H1 (cell line): Measurements from ENCODE around the gene COL28A1. TPM values are rescaled to one million over a fixed set of nuclear protein-coding genes. Genes with fewer than 3 reads are reported as not detected.

ENCODE experiments used
- CTCF ChIA-PET: fragments of 300-600 bp; sonication (Branson Sonifier 250); formaldehyde crosslinking; loops from one replicate; lab custom pipeline; 2021; ENCODE audit not compliant: partially characterized antibody; lab: Charles Lee
- POLR2A ChIA-PET: fragments of 300-600 bp; sonication (Branson Sonifier 250); formaldehyde crosslinking; loops from one replicate; lab custom pipeline; 2021; ENCODE audit warnings: inconsistent platforms; ENCODE audit not compliant: partially characterized antibody; lab: Charles Lee
- DNase-seq, 2 experiments: peaks; one replicate each; pipeline versions ENCODE4 v3.0.0 to v3.0.0-alpha.2; 2010 to 2022; ENCODE audit warnings: low spot score in 2 of 2, low read depth in 1 of 2, mixed read lengths in 1 of 2
- FAIRE-seq: peaks from 2 replicates; lab custom pipeline; 2011; peaks lifted over from hg19 to GRCh38; lab: Jason Lieb, UNC
- H2AFZ ChIP-seq: 2 replicates; pipeline ENCODE4 v1.8.1; 2012; ENCODE audit warnings: low read length, inconsistent platforms
- H2AK5ac ChIP-seq: 2 replicates; pipeline ENCODE4 v1.6.1; 2013; ENCODE audit warnings: low read depth, low read length
- H2BK120ac ChIP-seq: replicated peaks from 2 replicates; pipeline ENCODE3; 2013; ENCODE audit warnings: low read depth, low read length, inconsistent platforms
- H2BK12ac ChIP-seq: 2 replicates; pipeline ENCODE4 v1.6.1; 2013; ENCODE audit warnings: low read depth, low read length
- H2BK15ac ChIP-seq: 2 replicates; pipeline ENCODE4 v1.6.1; 2013; ENCODE audit warnings: low read length
- H2BK20ac ChIP-seq: 2 replicates; pipeline ENCODE4 v1.6.1; 2013; ENCODE audit warnings: low read length
- H2BK5ac ChIP-seq: 2 replicates; pipeline ENCODE4 v1.6.1; 2013; ENCODE audit warnings: low read depth, low read length
- H3K14ac ChIP-seq: 2 replicates; pipeline ENCODE4 v1.6.1; 2013; ENCODE audit warnings: inconsistent platforms; ENCODE audit not compliant: insufficient read length
- H3K18ac ChIP-seq: 2 replicates; pipeline ENCODE4 v1.6.1; 2013; ENCODE audit warnings: low read length; ENCODE audit errors: extremely low read depth
- H3K23ac ChIP-seq: 2 replicates; pipeline ENCODE4 v1.6.1; 2013; ENCODE audit warnings: inconsistent platforms; ENCODE audit not compliant: insufficient read length
- H3K23me2 ChIP-seq: 2 replicates; pipeline ENCODE4 v1.6.1; 2013; ENCODE audit warnings: low read depth, low read length
- H3K27ac ChIP-seq: 2 replicates; pipeline ENCODE4 v1.6.1; 2011; ENCODE audit warnings: low read depth, low read length, inconsistent platforms
- H3K27me3 ChIP-seq, 4 experiments: replicated peaks in 1 of 4; 1 replicate in 1 of 4; 2 replicates in 3 of 4; pipeline versions ENCODE4 v1.6.1 to v1.8.1; 2011 to 2013; ENCODE audit warnings: low read length in 3 of 4, mild to moderate bottlenecking in 3 of 4, inconsistent platforms in 2 of 4, mixed read lengths in 2 of 4, moderate library complexity in 1 of 4; ENCODE audit not compliant: control insufficient read depth in 3 of 4, insufficient read depth in 3 of 4; ENCODE audit errors: extremely low read depth in 1 of 4
- H3K36me3 ChIP-seq, 4 experiments: 2 replicates each; pipeline versions ENCODE4 v1.6.1 to v1.8.1; 2011 to 2013; ENCODE audit warnings: mild to moderate bottlenecking in 4 of 4, low read length in 3 of 4, moderate library complexity in 2 of 4, control low read depth in 1 of 4, inconsistent platforms in 1 of 4; ENCODE audit not compliant: insufficient read depth in 4 of 4, control insufficient read depth in 2 of 4
- H3K4ac ChIP-seq: replicated peaks from 2 replicates; pipeline ENCODE3; 2013; ENCODE audit warnings: low read length, low read depth, mixed read lengths, inconsistent platforms; ENCODE audit not compliant: insufficient read length
- H3K4me1 ChIP-seq, 4 experiments: replicated peaks in 1 of 4; 1 replicate in 1 of 4; 2 replicates in 3 of 4; pipeline versions ENCODE4 v1.6.1 to v1.8.1; 2011 to 2013; ENCODE audit warnings: low read length in 3 of 4, inconsistent platforms in 2 of 4, mixed read lengths in 1 of 4; ENCODE audit not compliant: insufficient read depth in 4 of 4, control insufficient read depth in 3 of 4
- H3K4me2 ChIP-seq, 2 experiments: 2 replicates each; pipeline versions ENCODE4 v1.6.1 to v1.8.1; 2011 to 2013; ENCODE audit warnings: low read depth in 2 of 2, low read length in 2 of 2, control low read depth in 1 of 2, inconsistent platforms in 1 of 2, mild to moderate bottlenecking in 1 of 2; ENCODE audit not compliant: insufficient read depth in 1 of 2
- H3K4me3 ChIP-seq, 4 experiments: fragments of 200-600, 300-600 bp in 1 of 4; sonication (generic), shearing (Covaris generic), sonication (Bioruptor Twin) in 1 of 4; 2 replicates each; pipeline versions ENCODE4 v1.5.1 to v1.8.1; 2011 to 2016; ENCODE audit warnings: low read length in 4 of 4, low read depth in 3 of 4, control low read depth in 2 of 4, inconsistent platforms in 2 of 4, mild to moderate bottlenecking in 2 of 4, mixed read lengths in 1 of 4, moderate library complexity in 1 of 4; ENCODE audit not compliant: insufficient read depth in 2 of 4; ENCODE audit errors: extremely low read depth in 1 of 4
- H3K56ac ChIP-seq: replicated peaks from 2 replicates; pipeline ENCODE3; 2013; ENCODE audit warnings: low read depth, mild to moderate bottlenecking, mixed read lengths, low read length, inconsistent platforms; ENCODE audit not compliant: insufficient read length
- H3K79me1 ChIP-seq: 2 replicates; pipeline ENCODE4 v1.6.1; 2013; ENCODE audit warnings: low read depth, low read length, control low read depth
- H3K79me2 ChIP-seq, 2 experiments: 2 replicates each; pipeline versions ENCODE4 v1.6.1 to v1.8.1; 2012 to 2013; ENCODE audit warnings: low read length in 2 of 2, mild to moderate bottlenecking in 2 of 2, inconsistent platforms in 1 of 2; ENCODE audit not compliant: insufficient read depth in 2 of 2, control insufficient read depth in 1 of 2
- H3K9ac ChIP-seq, 4 experiments: replicated peaks in 1 of 4; 1 replicate in 1 of 4; 2 replicates in 3 of 4; pipeline versions ENCODE4 v1.6.1 to v1.8.1; 2011 to 2013; ENCODE audit warnings: low read depth in 3 of 4, low read length in 3 of 4, control low read depth in 2 of 4, mild to moderate bottlenecking in 2 of 4, moderate library complexity in 2 of 4, inconsistent platforms in 1 of 4; ENCODE audit errors: extremely low read depth in 1 of 4
- H3K9me3 ChIP-seq, 2 experiments: 2 replicates each; pipeline versions ENCODE4 v1.6.1 to v1.8.1; 2012 to 2013; ENCODE audit warnings: mild to moderate bottlenecking in 2 of 2, moderate library complexity in 2 of 2, control low read depth in 1 of 2, inconsistent platforms in 1 of 2, low read depth in 1 of 2, low read length in 1 of 2, mixed read lengths in 1 of 2; ENCODE audit not compliant: insufficient read depth in 2 of 2
- H4K20me1 ChIP-seq, 2 experiments: replicated peaks in 1 of 2; 2 replicates each; pipeline versions ENCODE3 to v1.8.1; 2011 to 2013; ENCODE audit warnings: inconsistent platforms in 2 of 2, low read length in 2 of 2, mild to moderate bottlenecking in 1 of 2; ENCODE audit not compliant: insufficient read depth in 2 of 2, control insufficient read depth in 1 of 2
- H4K5ac ChIP-seq: 2 replicates; pipeline ENCODE4 v1.6.1; 2013; ENCODE audit warnings: low read length, low read depth, mixed read lengths, inconsistent platforms; ENCODE audit not compliant: insufficient read length
- H4K8ac ChIP-seq: 2 replicates; pipeline ENCODE4 v1.8.0; 2013; ENCODE audit warnings: mild to moderate bottlenecking, moderate library complexity, low read length, inconsistent platforms; ENCODE audit not compliant: insufficient read depth; ENCODE audit errors: extremely low read depth
- H4K91ac ChIP-seq: replicated peaks from 2 replicates; pipeline ENCODE3; 2013; ENCODE audit warnings: low read length, mixed read lengths, inconsistent platforms; ENCODE audit not compliant: insufficient read length
- ATF2 ChIP-seq: IDR thresholded peaks from 2 replicates; pipeline ENCODE4 v1.6.1; 2012; ENCODE audit warnings: low read length, inconsistent platforms
- ATF3 ChIP-seq: IDR thresholded peaks from 2 replicates; pipeline ENCODE4 v1.6.1; 2011; ENCODE audit warnings: low read depth, mild to moderate bottlenecking, low read length; ENCODE audit not compliant: insufficient read depth
- CREB1 ChIP-seq: IDR thresholded peaks from 2 replicates; pipeline ENCODE4 v1.6.1; 2012; ENCODE audit warnings: inconsistent platforms
- EGR1 ChIP-seq: IDR thresholded peaks from 2 replicates; pipeline ENCODE4 v1.6.1; 2011; ENCODE audit warnings: low read depth, low read length, borderline replicate concordance
- JUN ChIP-seq: IDR thresholded peaks from 2 replicates; pipeline ENCODE4 v1.6.1; 2011; ENCODE audit warnings: low read depth, mild to moderate bottlenecking, improper control_type of control experiment, low read length
- MAFK ChIP-seq: IDR thresholded peaks from 2 replicates; pipeline ENCODE4 v1.6.1; 2012; ENCODE audit warnings: low read depth, mild to moderate bottlenecking, improper control_type of control experiment, low read length
- RBBP5 ChIP-seq: IDR thresholded peaks from 2 replicates; pipeline ENCODE4 v1.7.1; 2012; ENCODE audit warnings: low read depth, mild to moderate bottlenecking, inconsistent platforms, low read length, moderate library complexity, borderline replicate concordance
- SIX5 ChIP-seq: IDR thresholded peaks from 2 replicates; pipeline ENCODE4 v1.6.1; 2011; ENCODE audit warnings: mild to moderate bottlenecking, low read depth, low read length
- WGBS, 2 experiments: shearing (Covaris generic) in 1 of 2; methylation state at CpG; one replicate each; pipeline versions ENCODE4 v1.1.6 to v1.1.7; 2013 to 2015; ENCODE audit warnings: low lambda C conversion rate in 2 of 2, mixed read lengths in 2 of 2, inconsistent platforms in 1 of 2, low coverage in 1 of 2, missing lambda C conversion rate in 1 of 2; ENCODE audit not compliant: insufficient replicate concordance in 2 of 2, insufficient coverage in 1 of 2, insufficient read length in 1 of 2; ENCODE audit errors: extremely low coverage in 1 of 2, missing lambda C conversion rate in 1 of 2; 5-methylcytosine and 5-hydroxymethylcytosine counted together
- polyA plus RNA-seq, 7 experiments: library from polyadenylated mRNA; depleted of rRNA in 3 of 7; stranded (reverse) in 5 of 7; unstranded in 2 of 7; fragments of >200 nt in 5 of 7; fragments of 200-250 nt in 2 of 7; gene quantifications; 1 replicate in 5 of 7; 2 replicates in 1 of 7; 4 replicates in 1 of 7; pipeline versions ENCODE4 v1.2.1 to v1.2.3, GENCODE V29; 2011 to 2013; ENCODE audit warnings: missing spikeins in 2 of 7, mixed read lengths in 2 of 7
- total RNA-seq: library from RNA; stranded (reverse); fragmentation: NEBNext Ultra II Directional; extraction: Animal tissue kit (Norgen Biotek cat#: 25700); gene quantifications from 2 replicates; pipeline ENCODE4 v1.2.1, GENCODE V29; 2021

The COL28A1 gene
- total and polyA plus RNA-seq, 2 of the 8 experiments (the other 6 are each of a cell fraction or from before 2014, with no cell fraction given), result 0.22 to 0.38 TPM

GRCh38 chr7:7519528-7519927, 16.1 kb downstream of the COL28A1 start:
- Histone ChIP-seq H3K23me2 (no peaks in the 10 kb centered on the region), H3K27me3 (no peaks in the 10 kb centered on the region), H3K14ac (no peak overlapping the region), H3K36me3 (no peaks in the 10 kb centered on the region), H3K4me3 (no peak overlapping the region), H2BK20ac (no peak overlapping the region), H4K91ac (no peak overlapping the region), H3K9me3 (no peaks in the 10 kb centered on the region), H3K9ac (no peak overlapping the region), H4K5ac (no peak overlapping the region), H2BK5ac (no peak overlapping the region), H2BK15ac (no peak overlapping the region), H3K27ac (no peak overlapping the region), H4K20me1 (no peaks in the 10 kb centered on the region), H3K4ac (no peak overlapping the region), H2BK120ac (no peak overlapping the region), H3K56ac (no peak overlapping the region), H2BK12ac (no peak overlapping the region), H3K4me1 (no peaks in the 10 kb centered on the region), H3K79me2 (no peaks in the 10 kb centered on the region), H2AK5ac (no peak overlapping the region), H3K79me1 (no peaks in the 10 kb centered on the region), H4K8ac (no peak overlapping the region), H3K4me2 (no peak overlapping the region), H3K23ac (no peak overlapping the region), H2AFZ (no peak overlapping the region), H3K18ac (no peak overlapping the region)
- FAIRE-seq, result no peak
- TF ChIP-seq SIX5, result no peak
- no peak for TF ChIP-seq RBBP5
- no peak for TF ChIP-seq JUN
- no peak for TF ChIP-seq ATF3
- TF ChIP-seq EGR1, result no peak
- TF ChIP-seq MAFK, result no peak
- no peak for TF ChIP-seq ATF2
- TF ChIP-seq CREB1, result no peak
- WGBS, 2 experiments, result 95% methylated on average over 2 of the region's 2 CpGs; no CpG with 5 or more reads in 1 of the 2 experiments
- DNase-seq, result no peak
- CTCF ChIA-PET, result no interaction called here
- POLR2A ChIA-PET, result no interaction called here
